Activated CD4-positive, alpha-beta T cell treated with anti-CD3 and anti-CD28 coated beads, Interleukin-2, amount 10 ng/mL, durations not matched to agents 7 days and 5 days (primary cell): ENCODE results near the gene BCAS3. TPM values are rescaled to one million over a fixed set of nuclear protein-coding genes. Genes with fewer than 3 reads are reported as not detected.

Source experiments
- CTCF ChIA-PET: fragments of 350-600 bp; sonication (Branson Sonifier 250); formaldehyde crosslinking; loops from one replicate; lab custom pipeline; 2021; ENCODE audit warnings: antibody characterized with exemption; lab: Charles Lee
- POLR2A ChIA-PET: fragments of 350-600 bp; sonication (Branson Sonifier 250); formaldehyde crosslinking; loops from one replicate; lab custom pipeline; 2021; ENCODE audit warnings: antibody characterized with exemption; lab: Charles Lee
- DNase-seq: peaks from one replicate; pipeline ENCODE4 v3.0.0-alpha.2; 2020
- H3K27ac Mint-ChIP-seq: one replicate; pipeline ENCODE4 v1.8.0; 2021; ENCODE audit warnings: mild to moderate bottlenecking, moderate library complexity, mixed read lengths
- H3K27me3 Mint-ChIP-seq: one replicate; pipeline ENCODE4 v1.8.0; 2021; ENCODE audit warnings: mixed read lengths
- H3K36me3 Mint-ChIP-seq: one replicate; pipeline ENCODE4 v1.8.0; 2021; ENCODE audit warnings: low read depth, mixed read lengths
- H3K4me1 Mint-ChIP-seq: one replicate; pipeline ENCODE4 v1.8.0; 2021; ENCODE audit warnings: mixed read lengths
- H3K4me3 Mint-ChIP-seq: one replicate; pipeline ENCODE4 v1.8.0; 2021; ENCODE audit warnings: mild to moderate bottlenecking, moderate library complexity, mixed read lengths
- H3K9me3 Mint-ChIP-seq: one replicate; pipeline ENCODE4 v1.8.0; 2021; ENCODE audit warnings: mixed read lengths
- total RNA-seq, 2 experiments: library from RNA; stranded (reverse); gene quantifications; one replicate each; pipeline ENCODE4 v1.2.3, GENCODE V29; 2021

BCAS3 gene
- total RNA-seq, 2 experiments from 2014 or later, result 15.5 to 16.4 TPM

DNA sequence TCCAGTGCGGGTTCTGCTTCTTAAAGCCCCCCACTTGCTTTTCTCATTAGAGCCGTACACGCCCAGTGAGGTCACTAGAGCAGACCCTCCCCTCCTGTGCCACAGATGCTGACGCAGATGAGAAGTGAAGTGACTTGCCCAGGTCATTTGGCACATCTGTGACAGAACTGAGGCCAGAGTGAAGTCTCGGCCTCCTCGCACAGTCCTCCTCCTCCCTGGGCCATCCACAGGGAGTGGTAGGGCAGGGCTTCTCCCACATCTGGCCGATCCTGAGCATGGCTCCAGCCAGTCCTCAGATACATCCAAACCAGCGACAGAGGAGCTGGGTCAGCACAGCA, 706.7 kb downstream of the BCAS3 start:
- POLR2A ChIA-PET, result no interaction called here
- H3K27ac Mint-ChIP-seq, result no peak overlapping the region
- no peaks in the 10 kb centered on the region for H3K9me3 Mint-ChIP-seq
- CTCF ChIA-PET, result no interaction called here
- H3K27me3 Mint-ChIP-seq, result no peaks in the 10 kb centered on the region
- H3K4me3 Mint-ChIP-seq, result no peak overlapping the region
- no peaks in the 10 kb centered on the region for H3K36me3 Mint-ChIP-seq
- H3K4me1 Mint-ChIP-seq, result peaks cover under 1% of the 10 kb centered on the region
- no peak for DNase-seq

DNA sequence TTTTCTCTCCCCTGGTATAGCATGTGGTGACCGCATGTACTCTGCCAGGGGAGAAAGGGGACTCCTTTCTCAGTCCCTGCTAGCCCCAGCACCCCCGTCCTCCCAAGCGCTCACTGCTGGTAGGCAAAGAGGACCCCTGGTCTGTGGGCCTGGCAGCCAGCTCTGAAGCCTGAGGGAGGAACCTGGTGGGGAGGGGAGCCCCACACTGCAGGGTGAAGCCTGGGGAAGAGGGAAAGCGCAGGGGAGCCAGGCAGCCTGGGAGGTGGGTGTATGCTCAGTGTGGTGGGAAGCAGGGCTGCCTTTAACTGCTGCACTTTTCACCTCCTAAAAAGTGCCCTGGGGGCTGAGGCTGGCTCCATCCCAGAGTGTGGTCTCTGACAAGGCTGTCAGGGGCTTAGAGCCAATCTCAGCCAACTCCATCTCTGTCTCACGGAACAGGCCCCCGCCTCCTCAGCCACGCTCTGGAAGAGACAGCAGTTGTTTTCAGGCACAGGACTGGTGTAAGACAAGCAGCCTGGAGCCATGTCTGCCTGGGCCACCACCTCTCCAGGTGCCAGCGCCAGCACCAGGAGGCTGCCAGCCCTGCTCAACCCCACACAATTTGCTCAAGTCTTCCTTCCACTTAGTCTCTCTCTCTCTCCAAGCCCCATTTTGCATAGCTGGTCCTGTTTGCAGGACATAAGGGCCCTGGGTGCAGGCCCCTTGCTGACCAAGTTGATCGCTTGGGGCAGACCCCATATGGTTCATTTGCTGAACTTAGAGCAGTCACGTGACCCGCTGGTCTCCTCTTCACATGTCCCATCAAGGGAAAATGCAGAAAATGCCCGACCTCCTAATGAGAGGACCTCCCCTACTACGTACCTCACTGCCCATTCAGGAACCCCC, 707.3 kb downstream of the BCAS3 start:
- Mint-ChIP-seq H3K4me3 (no peak overlapping the region), H3K27me3 (no peaks in the 10 kb centered on the region), H3K36me3 (no peaks in the 10 kb centered on the region), H3K4me1 (peaks cover 1% of the 10 kb centered on the region), H3K9me3 (no peaks in the 10 kb centered on the region), H3K27ac (no peak overlapping the region)
- ChIA-PET POLR2A (interaction anchor here (0.7 kb wide), 1 partner anchor 1106 kb away, joined by 4 read pairs; no protein-coding TSS in a partner anchor), CTCF (no interaction called here)
- no peak for DNase-seq

- CTCF ChIA-PET, result no interaction called here
- Mint-ChIP-seq H3K4me1 (peaks cover 1% of the 10 kb centered on the region), H3K4me3 (no peak overlapping the region)
Measured at GRCh38 chr17:61385577-61386236, 708.1 kb downstream of the BCAS3 start.

GRCh38 chr17:61386251-61386650, 708.6 kb downstream of the BCAS3 start:
- DNase-seq, result no peak
- Mint-ChIP-seq H3K4me3 (no peak overlapping the region), H3K27ac (no peak overlapping the region), H3K36me3 (no peaks in the 10 kb centered on the region), H3K27me3 (no peaks in the 10 kb centered on the region), H3K4me1 (peaks cover 1% of the 10 kb centered on the region), H3K9me3 (no peaks in the 10 kb centered on the region)
- POLR2A ChIA-PET, result no interaction called here
- CTCF ChIA-PET, result interaction anchor here (0.7 kb wide), 1 partner anchor 415 kb away, joined by 4 read pairs; no protein-coding TSS in a partner anchor

More at GRCh38 chr17:61385577-61386236, 708.1 kb downstream of the BCAS3 start:
- POLR2A ChIA-PET, result interaction anchor here (0.7 kb wide), 1 partner anchor 1106 kb away, joined by 4 read pairs; no protein-coding TSS in a partner anchor
- Mint-ChIP-seq H3K9me3 (no peaks in the 10 kb centered on the region), H3K36me3 (no peaks in the 10 kb centered on the region), H3K27me3 (no peaks in the 10 kb centered on the region), H3K27ac (no peak overlapping the region)
- no peak for DNase-seq

- no peak for DNase-seq
Measured at GRCh38 chr17:61387011-61387410, 709.4 kb downstream of the BCAS3 start.

DNA sequence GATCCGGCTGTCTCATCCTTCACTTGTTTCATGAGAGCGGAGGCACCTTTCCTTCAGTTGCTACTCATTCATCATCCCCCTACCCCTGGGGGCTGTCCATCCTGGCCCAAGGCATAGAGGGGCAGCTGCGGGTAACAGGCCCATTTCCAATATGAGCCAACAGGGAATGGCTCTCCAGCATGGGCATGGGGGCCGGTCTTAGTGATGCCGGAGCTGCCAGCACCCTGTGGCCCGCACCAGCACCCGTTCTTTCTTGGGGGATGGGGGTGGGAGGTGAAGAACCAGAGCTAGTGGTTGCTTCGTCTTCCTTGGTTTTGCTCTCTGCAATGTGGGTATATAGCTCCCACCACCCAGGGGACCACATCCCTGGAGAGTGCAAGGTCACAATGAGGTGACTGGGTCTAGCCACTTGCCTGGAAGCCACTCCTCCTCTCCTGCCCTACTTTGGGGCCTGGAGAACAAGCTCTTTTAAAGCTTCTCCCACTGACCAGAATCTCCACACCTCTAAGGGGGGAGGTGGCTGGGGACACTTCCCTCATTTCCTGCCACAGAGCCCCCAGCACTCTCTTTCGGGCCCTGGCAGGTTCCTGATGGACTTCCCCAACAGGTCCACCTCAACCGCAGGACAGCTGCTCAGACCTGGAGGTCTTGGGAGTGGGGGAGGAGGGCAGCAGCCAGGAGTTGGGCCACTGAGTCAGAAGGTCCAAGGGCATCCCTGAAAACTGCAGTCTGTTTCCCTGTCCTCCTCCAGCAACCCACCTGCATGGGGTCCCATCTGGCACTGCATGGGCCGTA, 710.1 kb downstream of the BCAS3 start:
- CTCF ChIA-PET, result no interaction called here
- Mint-ChIP-seq H3K4me3 (no peak overlapping the region), H3K27me3 (no peaks in the 10 kb centered on the region), H3K36me3 (no peaks in the 10 kb centered on the region), H3K9me3 (no peaks in the 10 kb centered on the region), H3K4me1 (peaks cover 1% of the 10 kb centered on the region), H3K27ac (no peak overlapping the region)
- POLR2A ChIA-PET, result interaction anchor here (0.6 kb wide), 1 partner anchor 878 kb away, joined by 4 read pairs; no protein-coding TSS in a partner anchor
- no peak for DNase-seq

More at GRCh38 chr17:61387011-61387410, 709.4 kb downstream of the BCAS3 start:
- Mint-ChIP-seq H3K4me3 (no peak overlapping the region), H3K9me3 (no peaks in the 10 kb centered on the region), H3K27me3 (no peaks in the 10 kb centered on the region), H3K36me3 (no peaks in the 10 kb centered on the region), H3K27ac (no peak overlapping the region), H3K4me1 (peaks cover 1% of the 10 kb centered on the region)
- ChIA-PET CTCF (interaction anchor here (0.7 kb wide), 1 partner anchor 415 kb away, joined by 4 read pairs; no protein-coding TSS in a partner anchor), POLR2A (interaction anchor here (0.6 kb wide), 1 partner anchor 877 kb away, joined by 4 read pairs; no protein-coding TSS in a partner anchor)

- POLR2A ChIA-PET, result no interaction called here
- no peak for DNase-seq
- H3K4me3 Mint-ChIP-seq, result no peak overlapping the region
- peaks cover 1% of the 10 kb centered on the region for H3K4me1 Mint-ChIP-seq
- no peak overlapping the region for H3K27ac Mint-ChIP-seq
- H3K9me3 Mint-ChIP-seq, result no peaks in the 10 kb centered on the region
- CTCF ChIA-PET, result interaction anchor here (1.6 to 2.5 kb wide), 2 partner anchors 7 to 24 kb away, joined by 3 to 5 read pairs; no protein-coding TSS in a partner anchor
- peaks cover 3% of the 10 kb centered on the region for H3K27me3 Mint-ChIP-seq
- no peaks in the 10 kb centered on the region for H3K36me3 Mint-ChIP-seq
Measured at GRCh38 chr17:61388561-61389356, 711.1 kb downstream of the BCAS3 start.

- Mint-ChIP-seq H3K27me3 (peaks cover 8% of the 10 kb centered on the region), H3K9me3 (no peaks in the 10 kb centered on the region), H3K27ac (no peak overlapping the region), H3K36me3 (no peaks in the 10 kb centered on the region), H3K4me3 (no peak overlapping the region), H3K4me1 (peaks cover 1% of the 10 kb centered on the region)
- peak; percentile 36 for DNase-seq
- ChIA-PET CTCF (interaction anchor here (1.6 to 2.5 kb wide), 2 partner anchors 9 to 23 kb away, joined by 3 to 5 read pairs; no protein-coding TSS in a partner anchor), POLR2A (no interaction called here)
Measured at GRCh38 chr17:61389670-61390478, 712.2 kb downstream of the BCAS3 start.

- ChIA-PET CTCF (interaction anchor here (2.5 kb wide), 1 partner anchor 22 kb away, joined by 5 read pairs; no protein-coding TSS in a partner anchor), POLR2A (no interaction called here)
- DNase-seq, result no peak
Measured at GRCh38 chr17:61390479-61390791, 712.8 kb downstream of the BCAS3 start.

GRCh38 chr17:61391595-61392291, 714.1 kb downstream of the BCAS3 start:
- POLR2A ChIA-PET, result no interaction called here
- no peaks in the 10 kb centered on the region for H3K9me3 Mint-ChIP-seq
- H3K36me3 Mint-ChIP-seq, result no peaks in the 10 kb centered on the region
- CTCF ChIA-PET, result interaction anchor here (0.6 kb wide), 1 partner anchor 124 kb away, joined by 3 read pairs; no protein-coding TSS in a partner anchor
- H3K4me3 Mint-ChIP-seq, result no peak overlapping the region
- H3K4me1 Mint-ChIP-seq, result peaks cover 1% of the 10 kb centered on the region
- peaks cover 18% of the 10 kb centered on the region for H3K27me3 Mint-ChIP-seq
- H3K27ac Mint-ChIP-seq, result no peak overlapping the region
- DNase-seq, result no peak

More at GRCh38 chr17:61390479-61390791, 712.8 kb downstream of the BCAS3 start:
- Mint-ChIP-seq H3K36me3 (no peaks in the 10 kb centered on the region), H3K9me3 (no peaks in the 10 kb centered on the region), H3K4me3 (no peak overlapping the region), H3K27ac (no peak overlapping the region), H3K4me1 (peaks cover 1% of the 10 kb centered on the region), H3K27me3 (peaks cover 14% of the 10 kb centered on the region)

DNA sequence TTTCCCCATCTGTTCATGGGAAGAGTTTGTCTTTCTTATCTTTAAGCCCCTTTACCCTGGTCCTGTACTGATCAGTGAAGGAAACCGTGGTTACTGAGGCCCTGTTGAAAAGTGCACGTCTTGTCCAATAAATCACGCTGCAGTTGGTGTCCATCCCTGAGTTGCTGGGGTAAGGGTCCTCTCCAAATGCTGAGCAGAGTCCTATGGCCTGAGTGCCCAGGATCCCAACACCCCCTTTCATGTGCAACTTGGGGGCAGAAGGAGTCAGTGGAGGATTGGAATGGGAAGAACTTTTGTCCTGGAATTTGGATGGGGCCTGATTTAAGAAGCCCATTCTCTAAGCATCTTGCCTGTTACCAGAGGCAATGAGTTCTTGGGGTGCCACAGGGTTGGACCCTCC, 715.0 kb downstream of the BCAS3 start:
- Mint-ChIP-seq H3K27me3 (peaks cover 21% of the 10 kb centered on the region), H3K4me3 (no peak overlapping the region)
- POLR2A ChIA-PET, result no interaction called here

More for the DNA sequence above, 715.0 kb downstream of the BCAS3 start:
- DNase-seq, result no peak
- peaks cover 1% of the 10 kb centered on the region for H3K4me1 Mint-ChIP-seq
- H3K27ac Mint-ChIP-seq, result no peak overlapping the region
- CTCF ChIA-PET, result no interaction called here
- no peaks in the 10 kb centered on the region for H3K9me3 Mint-ChIP-seq
- no peaks in the 10 kb centered on the region for H3K36me3 Mint-ChIP-seq
